ENCODE results near the gene ST3GAL3.
"Not testable (repeated sequence)": the region's sequence is repeated elsewhere in the genome, so short reads cannot be mapped to it uniquely, and the experiment has no call there.

DNA sequence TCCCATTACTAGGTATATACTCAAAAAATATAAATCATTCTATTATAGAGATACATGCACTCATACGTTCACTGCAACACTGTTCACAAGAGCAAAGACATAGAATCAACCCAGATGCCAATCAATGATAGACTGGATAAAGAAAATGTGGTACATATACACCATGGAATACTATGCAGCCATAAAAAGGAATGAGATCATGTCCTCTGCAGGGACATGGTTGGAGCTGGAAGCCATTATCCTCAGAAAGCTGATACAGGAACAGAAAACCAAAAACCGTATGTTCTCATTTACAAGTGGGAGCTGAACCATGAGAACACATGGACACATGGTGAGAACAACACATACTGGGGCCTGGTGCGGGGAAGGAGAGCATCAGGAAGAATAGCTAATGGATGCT, 70.6 kb downstream of the ST3GAL3 start:
- TF ChIP-seq, protein P1, sequence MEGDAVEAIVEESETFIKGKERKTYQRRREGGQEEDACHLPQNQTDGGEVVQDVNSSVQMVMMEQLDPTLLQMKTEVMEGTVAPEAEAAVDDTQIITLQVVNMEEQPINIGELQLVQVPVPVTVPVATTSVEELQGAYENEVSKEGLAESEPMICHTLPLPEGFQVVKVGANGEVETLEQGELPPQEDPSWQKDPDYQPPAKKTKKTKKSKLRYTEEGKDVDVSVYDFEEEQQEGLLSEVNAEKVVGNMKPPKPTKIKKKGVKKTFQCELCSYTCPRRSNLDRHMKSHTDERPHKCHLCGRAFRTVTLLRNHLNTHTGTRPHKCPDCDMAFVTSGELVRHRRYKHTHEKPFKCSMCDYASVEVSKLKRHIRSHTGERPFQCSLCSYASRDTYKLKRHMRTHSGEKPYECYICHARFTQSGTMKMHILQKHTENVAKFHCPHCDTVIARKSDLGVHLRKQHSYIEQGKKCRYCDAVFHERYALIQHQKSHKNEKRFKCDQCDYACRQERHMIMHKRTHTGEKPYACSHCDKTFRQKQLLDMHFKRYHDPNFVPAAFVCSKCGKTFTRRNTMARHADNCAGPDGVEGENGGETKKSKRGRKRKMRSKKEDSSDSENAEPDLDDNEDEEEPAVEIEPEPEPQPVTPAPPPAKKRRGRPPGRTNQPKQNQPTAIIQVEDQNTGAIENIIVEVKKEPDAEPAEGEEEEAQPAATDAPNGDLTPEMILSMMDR (IDR thresholded peaks at IDR 0.05; ENCODE audit: low read depth, low read length) = not testable (repeated sequence)
- not testable (repeated sequence) for TF ChIP-seq POLR2A (IDR thresholded peaks at IDR 0.05; ENCODE audit: extremely low read depth, insufficient read length); MYC (IDR thresholded peaks at IDR 0.05; ENCODE audit: low read depth, low read length); MAX (IDR thresholded peaks at IDR 0.05; ENCODE audit: low read depth, low read length)

Data from NB4 (cell line).